ENCODE measurements around the gene SFXN1. TPM values are rescaled to one million over a fixed set of nuclear protein-coding genes. Genes with fewer than 3 reads are reported as not detected.

The SFXN1 gene
- total and polyA plus RNA-seq, 9 of the 15 experiments (the other 6 are each of a cell fraction or from before 2014, with no cell fraction given), result 31.8 to 261 (median 113) TPM

- TF ChIP-seq REST (IDR thresholded peaks at IDR 0.05; ENCODE audit: borderline replicate concordance) (no peak), REST (CRISPR knock-in tag; IDR thresholded peaks at IDR 0.05; ENCODE audit: low read depth) (no peak), PYGO2 (tag; IDR thresholded peaks at IDR 0.05) (no peak), KLF10 (CRISPR knock-in tag; IDR thresholded peaks at IDR 0.05) (no peak), RFX1 (IDR thresholded peaks at IDR 0.05) (peak; percentile 33), CCNT2 (IDR thresholded peaks at IDR 0.05; ENCODE audit: borderline replicate concordance, extremely low read depth, insufficient read length, low read depth, low read length) (no peak), ZNF778 (CRISPR knock-in tag; IDR thresholded peaks at IDR 0.05) (no peak), CUX1 (CRISPR knock-in tag; IDR thresholded peaks at IDR 0.05) (no peak), ZNF764 (CRISPR knock-in tag; IDR thresholded peaks at IDR 0.05; ENCODE audit: low read depth) (no peak), KLF16 (IDR thresholded peaks at IDR 0.05) (no peak), SPI1 (IDR thresholded peaks at IDR 0.05; ENCODE audit: borderline replicate concordance, low read depth, low read length) (peak; percentile 47; the same call in 1 of the 2 replicates), TBL1XR1 (IDR thresholded peaks at IDR 0.05; ENCODE audit: low read length in 2 of 2) (no peak), ZNF274 (IDR thresholded peaks at IDR 0.05; ENCODE audit: borderline replicate concordance, low read depth, low read length) (no peak)
Observed at GRCh38 chr5:175489693-175490443, 11.5 kb downstream of the SFXN1 start (continued).

Measured in K562 (cell line).